ENCODE results near the gene DEFB108B.
"Not testable (repeated sequence)": the region's sequence is repeated elsewhere in the genome, so short reads cannot be mapped to it uniquely, and the experiment has no call there.

The DEFB108B gene

DNA sequence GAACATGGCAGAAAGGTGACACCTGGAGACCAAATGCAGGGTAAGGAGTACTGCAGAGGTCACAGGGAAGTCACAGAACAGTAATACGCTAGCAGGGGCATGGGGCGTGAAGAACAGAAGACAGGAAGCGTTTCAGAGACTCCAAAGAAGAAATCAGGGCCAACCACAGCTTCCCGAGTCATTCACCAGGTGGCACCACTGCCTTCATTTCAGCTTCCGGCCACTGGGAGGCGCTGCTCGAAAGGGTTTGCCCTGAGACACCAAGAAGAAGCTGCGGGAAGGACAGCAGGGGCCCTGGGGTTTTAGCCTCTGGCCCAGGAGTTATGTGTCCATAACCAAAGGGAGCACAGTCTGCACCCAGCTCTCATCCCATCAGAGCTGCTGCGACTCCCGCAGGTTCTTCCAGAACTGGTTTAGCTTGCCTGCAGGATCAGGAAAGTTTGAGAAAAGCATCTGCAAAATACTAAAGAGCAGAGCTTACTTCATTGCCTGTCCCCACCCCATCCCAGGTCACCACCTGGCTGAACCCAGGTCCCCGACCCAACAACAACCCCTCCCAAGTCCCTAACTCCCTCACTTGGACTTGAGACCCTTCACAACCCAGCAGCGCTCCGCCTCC, 32.6 kb upstream of the DEFB108B start:
- not testable (repeated sequence) for H3K9me3 Mint-ChIP-seq; H3K27me3 Mint-ChIP-seq; H3K4me1 Mint-ChIP-seq (ENCODE audit: low read depth); H3K4me3 Mint-ChIP-seq; H3K27ac Mint-ChIP-seq
- H3K36me3 Mint-ChIP-seq (ENCODE audit: low read depth) = peaks cover 19% of the 10 kb centered on the region
- peak; percentile 88 for DNase-seq

DNA sequence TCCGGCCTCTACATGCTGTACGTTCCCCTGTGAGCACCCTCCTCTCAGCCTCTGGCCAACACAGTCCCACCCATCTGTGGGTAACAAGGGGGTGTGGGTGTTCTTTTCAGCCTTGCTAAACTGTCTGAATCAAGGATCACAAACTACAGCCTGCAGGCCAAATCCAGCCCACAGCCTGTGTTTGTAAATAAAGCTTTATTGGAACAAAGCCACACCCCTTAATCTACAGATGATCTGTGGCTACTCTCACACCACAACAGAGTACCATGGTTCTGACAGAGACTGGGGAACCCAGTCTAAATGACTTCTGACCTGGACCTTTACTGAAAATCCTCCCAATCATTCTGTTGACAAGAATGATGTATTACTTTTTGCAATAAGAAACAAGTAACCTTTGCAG, 32.0 kb upstream of the DEFB108B start:
- H3K4me1 Mint-ChIP-seq (ENCODE audit: low read depth); H3K27ac Mint-ChIP-seq; H3K27me3 Mint-ChIP-seq; H3K4me3 Mint-ChIP-seq; H3K9me3 Mint-ChIP-seq; DNase-seq: not testable (repeated sequence)
- peaks cover 13% of the 10 kb centered on the region for H3K36me3 Mint-ChIP-seq (ENCODE audit: low read depth)

DNA sequence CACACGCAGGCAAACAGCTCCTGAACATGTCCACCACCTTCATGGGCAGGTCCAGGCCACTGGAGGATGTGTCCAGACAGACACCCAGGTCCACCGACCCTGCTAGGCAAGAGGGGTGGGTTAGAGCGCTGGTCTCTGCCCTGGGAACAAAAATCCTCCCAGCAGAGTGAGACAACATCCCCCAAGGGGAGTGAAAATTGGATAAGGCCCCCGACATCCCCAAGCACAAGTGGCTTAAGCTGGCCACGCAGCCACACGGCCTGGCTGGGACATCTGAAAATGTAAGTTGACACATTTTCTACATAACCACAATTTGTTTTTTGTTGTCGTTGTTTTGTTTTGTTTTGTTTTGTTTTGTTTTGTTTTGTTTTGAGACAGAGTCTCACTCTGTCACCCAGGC, 30.1 kb upstream of the DEFB108B start:
- H3K27me3 Mint-ChIP-seq; DNase-seq; H3K9me3 Mint-ChIP-seq; H3K4me1 Mint-ChIP-seq (ENCODE audit: low read depth); H3K4me3 Mint-ChIP-seq; H3K27ac Mint-ChIP-seq; H3K36me3 Mint-ChIP-seq (ENCODE audit: low read depth): not testable (repeated sequence)

DNA sequence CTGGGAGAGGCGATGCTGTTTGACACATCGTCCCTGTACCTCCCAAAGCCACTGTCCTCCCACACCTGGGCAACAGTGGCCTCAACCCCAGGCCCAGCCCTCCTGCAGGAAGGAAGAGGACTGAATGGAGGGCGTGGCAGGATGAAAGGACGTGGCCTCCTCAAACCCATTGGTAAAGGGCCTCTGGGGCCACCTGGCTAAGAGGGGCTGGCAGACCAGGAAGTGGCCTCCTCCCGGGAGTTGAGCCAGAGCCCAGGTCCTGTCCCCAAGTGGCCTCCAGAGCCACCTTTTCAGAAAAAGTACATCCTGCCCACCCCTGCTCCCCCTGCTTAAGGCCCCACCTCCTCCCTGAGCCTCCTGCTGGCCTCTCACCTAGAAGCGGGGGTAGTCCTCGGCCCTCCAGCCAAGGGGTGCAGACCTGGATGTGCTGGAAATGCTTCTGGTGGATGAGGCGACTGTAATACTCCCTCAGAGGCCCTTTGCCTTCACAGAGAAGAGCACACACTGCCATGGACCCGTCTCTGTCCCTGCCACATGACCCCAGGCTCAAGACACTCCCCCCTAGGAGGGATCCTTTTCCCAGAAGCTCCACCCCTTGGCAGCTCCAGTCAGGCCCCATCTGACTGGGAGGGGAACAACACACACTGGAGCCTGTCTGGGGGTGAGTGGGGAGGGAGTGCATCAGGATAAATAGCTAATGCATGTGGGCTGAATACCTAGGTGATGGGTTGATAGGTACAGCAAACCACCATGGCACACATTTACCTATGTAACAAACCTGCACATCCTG, 28.6 kb upstream of the DEFB108B start:
- H3K27ac Mint-ChIP-seq; DNase-seq; H3K4me3 Mint-ChIP-seq; H3K27me3 Mint-ChIP-seq; H3K36me3 Mint-ChIP-seq (ENCODE audit: low read depth); H3K9me3 Mint-ChIP-seq; H3K4me1 Mint-ChIP-seq (ENCODE audit: low read depth): not testable (repeated sequence)

DNA sequence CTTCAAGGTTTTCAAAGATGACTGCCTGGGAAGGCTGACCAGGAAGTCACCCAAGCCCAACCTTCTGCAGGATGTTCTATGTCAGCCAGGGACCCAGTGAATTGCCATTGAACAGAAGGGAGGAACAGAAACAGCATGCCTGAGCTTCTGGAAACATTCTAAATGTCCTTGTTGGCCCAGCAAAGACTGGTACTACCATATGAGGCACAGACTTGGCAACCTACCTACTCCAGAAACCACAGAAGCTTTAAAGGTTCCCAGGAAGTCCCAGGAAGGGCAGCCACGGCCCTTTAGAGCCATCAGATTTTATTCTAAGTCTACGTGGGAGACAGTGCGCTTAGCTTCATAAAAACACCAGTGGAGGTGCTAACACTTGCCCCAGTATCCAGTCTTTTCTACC, 20.5 kb upstream of the DEFB108B start:
- H3K4me3 Mint-ChIP-seq = peak overlapping the region; percentile 81
- not testable (repeated sequence) for H3K9me3 Mint-ChIP-seq; H3K27me3 Mint-ChIP-seq; H3K36me3 Mint-ChIP-seq (ENCODE audit: low read depth); H3K27ac Mint-ChIP-seq; H3K4me1 Mint-ChIP-seq (ENCODE audit: low read depth); DNase-seq

DNA sequence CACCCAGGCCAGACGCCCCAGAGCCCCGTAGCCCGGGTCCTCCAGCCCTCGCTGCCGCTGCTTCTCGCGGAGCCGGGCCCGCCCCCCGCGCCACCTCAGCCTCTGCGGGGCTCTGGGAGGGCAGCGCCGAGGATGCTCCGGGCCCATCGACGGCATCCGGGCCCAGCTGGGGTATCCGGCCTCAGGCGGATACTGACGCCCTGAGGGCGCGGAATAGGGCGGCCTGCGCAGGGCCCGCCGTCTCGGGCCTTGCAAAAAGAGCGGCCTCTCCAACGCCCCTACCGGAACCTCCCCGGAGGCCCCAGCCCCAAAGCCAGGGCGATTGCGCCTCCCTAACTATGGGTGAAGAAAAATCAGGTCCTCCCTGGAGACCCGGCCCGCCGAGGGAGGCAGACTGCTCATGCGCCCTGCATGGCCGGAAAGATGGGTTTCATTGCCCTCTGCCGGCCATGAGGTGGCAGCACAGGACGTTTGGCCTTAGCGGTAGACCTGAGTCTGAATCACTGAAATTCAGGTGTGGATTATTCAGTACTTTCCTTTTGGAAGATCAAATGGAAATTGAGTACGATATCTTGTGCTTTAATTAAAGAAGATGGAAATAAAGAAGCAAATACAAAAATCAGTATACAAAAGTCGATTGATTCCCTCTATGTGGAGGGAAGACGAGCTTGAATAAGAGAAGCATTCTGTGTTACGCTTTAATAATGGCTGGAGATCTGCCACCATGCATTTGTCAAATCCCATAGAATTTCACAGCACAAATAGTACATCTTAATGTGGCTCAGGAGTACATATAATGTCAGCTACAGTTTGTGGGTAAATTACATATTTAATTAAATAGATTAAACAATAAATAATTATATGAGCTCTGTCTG, 19.3 kb upstream of the DEFB108B start:
- H3K4me3 Mint-ChIP-seq = peak overlapping the region; percentile 81
- peak; percentile 87 for DNase-seq
- not testable (repeated sequence) for H3K36me3 Mint-ChIP-seq (ENCODE audit: low read depth); H3K27me3 Mint-ChIP-seq; H3K4me1 Mint-ChIP-seq (ENCODE audit: low read depth); H3K9me3 Mint-ChIP-seq
- H3K27ac Mint-ChIP-seq = peak overlapping the region; percentile 85

DNA sequence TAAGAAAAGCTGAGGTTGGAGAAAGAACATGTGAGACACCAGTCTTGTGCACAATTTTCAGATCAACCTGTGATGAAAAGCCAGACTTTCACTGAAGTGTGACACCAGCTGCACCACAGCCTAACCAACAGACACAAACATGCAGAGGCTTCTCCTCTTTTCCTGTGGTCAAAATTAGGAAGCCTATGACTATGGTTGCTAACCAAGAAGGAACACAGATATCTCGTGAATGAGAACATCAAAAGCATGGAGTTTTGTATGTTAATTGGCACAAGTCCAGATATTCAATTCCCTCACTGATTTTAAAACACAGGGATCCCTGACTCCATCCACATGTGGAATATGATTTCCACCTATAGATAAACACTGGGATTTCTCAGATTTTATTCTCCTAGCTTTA, 11.5 kb upstream of the DEFB108B start:
- H3K4me1 Mint-ChIP-seq (ENCODE audit: low read depth); H3K27ac Mint-ChIP-seq; H3K36me3 Mint-ChIP-seq (ENCODE audit: low read depth); H3K27me3 Mint-ChIP-seq; H3K9me3 Mint-ChIP-seq; DNase-seq; H3K4me3 Mint-ChIP-seq: not testable (repeated sequence)

DNA sequence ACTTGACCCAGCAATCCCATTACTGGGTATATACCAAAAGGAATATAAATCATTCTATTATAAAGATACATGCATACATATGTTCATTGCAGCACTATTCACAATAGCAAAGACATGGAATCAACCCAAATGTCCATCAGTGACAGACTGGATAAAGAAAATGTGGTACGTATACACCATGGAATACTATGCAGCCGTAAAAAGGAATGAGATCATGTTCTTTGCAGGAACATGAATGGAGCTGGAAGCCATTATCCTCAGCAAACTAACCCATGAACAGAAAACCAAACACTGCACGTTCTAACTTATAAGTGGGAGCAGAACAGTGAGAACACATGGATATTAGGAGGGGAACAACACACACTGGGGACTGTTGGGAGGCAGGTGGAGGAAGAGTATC, 3.8 kb upstream of the DEFB108B start:
- H3K36me3 Mint-ChIP-seq (ENCODE audit: low read depth); H3K27ac Mint-ChIP-seq; H3K4me1 Mint-ChIP-seq (ENCODE audit: low read depth); DNase-seq; H3K4me3 Mint-ChIP-seq; H3K9me3 Mint-ChIP-seq; H3K27me3 Mint-ChIP-seq: not testable (repeated sequence)

DNA sequence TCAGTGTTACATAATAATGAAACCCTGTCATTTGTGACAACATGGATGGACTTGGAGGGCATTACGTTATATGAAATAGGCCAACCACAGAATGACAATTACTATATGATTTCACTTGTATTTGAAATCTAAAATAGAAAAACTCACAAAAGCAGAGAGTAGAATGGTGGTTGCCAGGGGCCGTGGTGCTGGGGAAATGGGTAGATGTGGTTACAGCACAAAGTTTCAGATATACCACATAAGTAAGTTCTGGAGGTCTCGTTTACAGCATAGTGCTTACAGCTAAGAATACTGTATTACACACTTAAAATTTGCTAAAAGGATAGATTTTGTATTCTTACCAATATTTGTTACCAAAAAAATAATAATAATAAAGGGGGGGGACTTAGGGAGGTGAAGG, 3.3 kb upstream of the DEFB108B start:
- H3K9me3 Mint-ChIP-seq; H3K27me3 Mint-ChIP-seq; DNase-seq; H3K36me3 Mint-ChIP-seq (ENCODE audit: low read depth); H3K27ac Mint-ChIP-seq; H3K4me1 Mint-ChIP-seq (ENCODE audit: low read depth); H3K4me3 Mint-ChIP-seq: not testable (repeated sequence)

DNA sequence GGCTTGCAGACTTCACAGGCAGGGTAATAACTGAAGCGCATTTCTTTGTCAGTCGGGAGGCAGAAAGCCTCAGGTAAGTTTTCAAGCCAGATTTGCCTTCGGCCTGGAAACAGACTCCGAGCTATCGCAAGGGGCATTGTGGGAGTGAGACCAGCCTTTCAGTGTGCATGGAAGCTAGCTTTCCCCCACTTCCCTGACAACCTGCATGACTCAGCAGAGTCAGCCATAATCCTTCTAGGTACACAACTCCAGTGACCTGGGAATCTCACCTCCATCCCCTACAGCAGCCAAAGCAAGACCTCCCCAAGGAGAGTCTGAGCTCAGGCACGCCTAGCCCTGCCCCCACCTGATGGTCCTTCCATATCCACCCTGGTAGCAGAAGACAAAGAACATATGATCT, 9.7 kb downstream of the DEFB108B start:
- not testable (repeated sequence) for H3K27me3 Mint-ChIP-seq

DNA sequence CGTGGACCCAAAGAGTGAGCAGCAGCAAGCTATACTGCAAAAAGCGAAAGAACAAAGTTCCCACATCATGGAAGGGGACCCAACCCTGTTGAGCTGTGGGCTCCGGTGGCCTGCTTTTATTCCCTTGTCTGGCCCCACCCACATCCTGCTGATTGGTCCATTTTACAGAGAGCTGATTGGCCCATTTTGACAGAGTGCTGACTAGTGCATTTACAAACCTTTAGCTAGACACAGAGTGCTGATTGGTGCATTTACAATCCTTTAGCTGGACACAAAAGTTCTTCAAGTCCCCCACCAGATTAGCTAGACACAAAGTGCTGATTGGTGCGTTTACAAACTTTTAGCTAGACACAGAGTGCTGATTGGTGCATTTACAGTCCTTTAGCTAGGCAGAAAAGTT, 10.4 kb downstream of the DEFB108B start:
- H3K27me3 Mint-ChIP-seq; H3K36me3 Mint-ChIP-seq (ENCODE audit: low read depth); H3K27ac Mint-ChIP-seq; H3K4me1 Mint-ChIP-seq (ENCODE audit: low read depth); H3K9me3 Mint-ChIP-seq; DNase-seq; H3K4me3 Mint-ChIP-seq: not testable (repeated sequence)

More for the DNA sequence above, 9.7 kb downstream of the DEFB108B start:
- H3K36me3 Mint-ChIP-seq (ENCODE audit: low read depth); H3K4me3 Mint-ChIP-seq; H3K4me1 Mint-ChIP-seq (ENCODE audit: low read depth); DNase-seq; H3K27ac Mint-ChIP-seq; H3K9me3 Mint-ChIP-seq: not testable (repeated sequence)

DNA sequence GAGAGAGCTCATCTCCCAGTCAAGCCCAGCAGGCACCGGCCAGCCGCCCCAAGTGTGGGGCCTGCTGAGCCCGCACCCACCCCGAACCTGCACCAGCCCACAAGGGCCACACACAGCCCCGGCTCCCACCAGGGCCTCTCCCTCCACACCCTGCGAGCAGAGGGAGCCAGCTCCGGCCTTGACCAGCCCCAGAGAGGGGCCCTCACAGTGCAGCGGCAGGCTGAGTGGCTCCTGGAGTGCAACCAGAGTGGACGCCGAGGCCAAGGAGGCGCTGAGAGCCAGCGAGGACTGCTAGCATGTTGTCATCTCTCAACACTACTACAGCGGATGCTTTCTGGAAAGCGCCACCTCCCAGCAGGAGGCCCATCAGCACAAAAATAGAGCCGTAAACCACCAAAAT, 10.9 kb downstream of the DEFB108B start:
- Mint-ChIP-seq H3K27me3 (no peaks in the 10 kb centered on the region), H3K4me3 (no peak overlapping the region), H3K9me3 (peaks cover 6% of the 10 kb centered on the region), H3K36me3 (ENCODE audit: low read depth) (no peaks in the 10 kb centered on the region), H3K27ac (no peak overlapping the region), H3K4me1 (ENCODE audit: low read depth) (no peaks in the 10 kb centered on the region)
- no peak for DNase-seq

DNA sequence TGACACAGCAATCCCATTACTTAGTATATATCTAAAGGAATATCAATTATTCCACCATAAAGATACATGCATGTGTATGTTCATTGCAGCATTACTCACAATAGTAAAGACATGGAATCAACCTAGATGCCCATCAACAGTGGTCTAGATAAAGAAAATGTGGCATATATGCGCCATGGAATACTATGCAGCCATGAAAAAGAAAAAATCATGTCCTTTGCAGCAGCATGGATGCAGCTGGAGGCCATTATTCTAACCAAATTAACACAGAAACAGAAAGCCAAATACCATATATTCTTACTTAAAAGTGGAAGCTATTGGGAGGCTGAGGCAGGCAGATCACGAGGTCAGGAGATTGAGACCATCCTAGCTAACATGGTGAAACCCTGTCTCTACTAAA, 20.9 kb downstream of the DEFB108B start:
- DNase-seq; H3K27me3 Mint-ChIP-seq; H3K36me3 Mint-ChIP-seq (ENCODE audit: low read depth); H3K4me3 Mint-ChIP-seq; H3K27ac Mint-ChIP-seq; H3K4me1 Mint-ChIP-seq (ENCODE audit: low read depth): not testable (repeated sequence)
- peaks cover 14% of the 10 kb centered on the region for H3K9me3 Mint-ChIP-seq

DNA sequence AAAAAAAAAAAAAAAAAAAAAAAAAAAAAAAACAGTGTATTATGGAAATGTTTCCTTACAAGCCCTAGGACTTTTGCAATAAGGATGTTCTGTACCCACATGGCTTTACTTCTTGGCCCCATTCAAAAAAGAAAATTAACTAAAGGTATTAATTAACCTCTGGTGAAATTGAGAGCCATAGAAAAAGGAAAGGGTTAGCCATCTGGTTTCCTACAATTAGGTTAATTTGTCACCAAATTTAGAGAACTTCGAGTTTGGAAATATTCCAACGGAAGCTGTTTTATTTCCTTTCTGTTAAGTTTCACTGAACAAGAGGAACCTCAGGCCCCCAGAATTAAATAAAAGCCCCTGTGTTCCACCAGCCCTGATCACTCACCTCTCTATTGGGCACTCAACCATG, 22.9 kb downstream of the DEFB108B start:
- not testable (repeated sequence) for DNase-seq; H3K9me3 Mint-ChIP-seq; H3K4me1 Mint-ChIP-seq (ENCODE audit: low read depth); H3K4me3 Mint-ChIP-seq; H3K36me3 Mint-ChIP-seq (ENCODE audit: low read depth); H3K27ac Mint-ChIP-seq; H3K27me3 Mint-ChIP-seq

DNA sequence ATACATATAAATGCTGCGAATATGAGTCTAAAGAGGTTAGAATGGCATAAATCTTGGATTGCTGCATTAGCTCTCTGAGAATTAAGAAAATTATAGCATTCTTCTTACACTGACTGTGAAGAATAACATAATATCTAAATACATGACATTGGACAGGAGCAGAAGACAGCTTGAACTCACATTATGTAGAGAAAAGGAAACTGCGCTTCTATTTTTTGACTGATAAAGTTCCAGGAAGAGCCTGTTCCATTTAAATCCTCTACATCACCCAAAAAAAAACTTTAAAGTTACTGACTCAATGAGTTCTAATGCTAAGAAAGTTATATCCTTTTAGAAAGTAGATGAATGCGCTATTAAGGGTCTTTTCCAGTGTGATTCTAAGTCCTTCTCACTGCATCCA, 27.8 kb downstream of the DEFB108B start:
- H3K4me3 Mint-ChIP-seq; H3K36me3 Mint-ChIP-seq (ENCODE audit: low read depth); H3K9me3 Mint-ChIP-seq; DNase-seq; H3K4me1 Mint-ChIP-seq (ENCODE audit: low read depth); H3K27ac Mint-ChIP-seq; H3K27me3 Mint-ChIP-seq: not testable (repeated sequence)

Measured in activated T-cell treated with anti-CD3 and anti-CD28 coated beads, Interleukin-2, amount 50 U/mL, for 24 hours (primary cell).